Astrocyte of the spinal cord (primary cell): ENCODE results near the gene KRT77.

Source experiments
- DNase-seq: peaks from one replicate; pipeline ENCODE4 v3.0.0; 2011; ENCODE audit warnings: low read depth, low spot score
- H3K4me3 ChIP-seq: 2 replicates; pipeline ENCODE4 v1.5.1; 2011; ENCODE audit warnings: low read depth, mild to moderate bottlenecking, low read length, moderate library complexity
- CTCF ChIP-seq: IDR thresholded peaks from 2 replicates; pipeline ENCODE4 v1.5.1; 2012; ENCODE audit warnings: low read depth, mild to moderate bottlenecking, low read length, inconsistent platforms
- in situ Hi-C: cut with HindIII; loops from 2 replicates; pipeline ENCODE4 v1.10.0; 2017; ENCODE audit warnings: low sequenced_read_pairs

Gene KRT77

GRCh38 chr12:52686756-52687487, 16.4 kb downstream of the KRT77 start:
- in situ Hi-C loops = no loop called here
- H3K4me3 ChIP-seq = no peak overlapping the region
- no peak for DNase-seq
- TF ChIP-seq CTCF = no peak

DNA sequence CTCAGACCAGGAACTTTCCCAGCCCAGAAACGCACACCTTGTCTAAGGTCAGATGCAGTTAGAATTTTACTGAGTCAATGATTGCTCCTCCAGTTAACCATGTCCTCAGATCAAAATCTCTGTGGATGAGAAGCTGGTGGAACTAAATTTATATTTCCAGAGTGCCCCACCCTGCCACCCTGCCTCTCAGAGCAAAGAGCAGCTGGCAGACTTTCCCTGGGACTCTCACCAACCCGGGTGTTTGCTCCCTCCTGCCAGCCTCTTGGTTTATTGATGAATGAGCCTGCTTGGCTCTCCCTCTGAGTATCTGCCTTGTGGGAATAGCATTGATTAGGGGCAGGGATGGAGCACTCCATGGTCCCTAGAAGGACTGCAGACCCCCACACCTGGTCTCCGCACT, 17.3 kb downstream of the KRT77 start:
- H3K4me3 ChIP-seq = no peak overlapping the region
- no peak for TF ChIP-seq CTCF
- no peak for DNase-seq
- in situ Hi-C loops = no loop called here

DNA sequence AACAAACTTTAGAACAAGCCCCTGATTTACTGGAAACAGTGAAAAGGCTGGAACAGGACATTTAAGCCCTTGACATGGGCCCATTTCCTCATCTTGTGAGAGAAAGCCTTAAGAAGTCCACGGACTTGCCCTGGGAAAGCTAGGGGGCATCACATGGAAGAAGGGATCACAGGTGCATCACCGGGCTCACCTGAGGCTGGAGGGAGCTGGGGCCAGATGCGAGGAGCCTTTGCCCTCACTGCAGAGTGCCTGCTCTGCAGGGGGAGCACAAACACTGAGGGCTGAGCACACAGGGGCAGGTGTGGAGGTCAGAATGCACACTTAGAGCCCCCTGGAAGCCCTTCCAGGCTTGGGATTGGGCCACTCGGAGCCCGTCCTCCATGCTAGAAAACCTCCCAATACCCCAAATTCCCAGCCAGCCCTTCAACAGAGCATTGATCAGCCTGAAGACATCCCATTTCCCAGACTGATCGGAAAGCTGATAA, 17.9 kb downstream of the KRT77 start:
- TF ChIP-seq CTCF = no peak
- in situ Hi-C loops = no loop called here
- no peak overlapping the region for H3K4me3 ChIP-seq
- DNase-seq = no peak

DNA sequence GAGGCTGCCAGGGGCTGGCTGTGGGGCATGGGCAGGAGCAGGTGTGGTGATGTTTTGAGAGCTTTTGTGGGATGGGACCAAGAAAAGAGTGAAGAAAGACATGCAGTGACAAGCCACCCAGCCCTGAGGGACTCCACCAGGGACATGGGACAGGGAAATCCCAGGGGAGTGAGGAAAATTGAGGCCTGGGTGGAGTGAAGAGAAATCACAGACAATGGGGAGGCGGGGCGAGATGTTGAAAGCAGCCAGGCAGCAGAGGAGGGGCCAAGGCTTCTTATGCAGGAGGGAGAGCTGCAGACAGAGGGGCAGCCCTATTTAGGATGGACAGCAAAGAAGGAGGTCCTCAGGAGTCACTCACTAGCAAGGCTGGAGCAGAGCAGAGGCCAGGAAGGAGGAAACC, 18.9 kb downstream of the KRT77 start:
- H3K4me3 ChIP-seq = no peak overlapping the region
- DNase-seq = no peak
- in situ Hi-C loops = no loop called here
- TF ChIP-seq CTCF = no peak

- in situ Hi-C loops = no loop called here
- TF ChIP-seq CTCF = no peak
- DNase-seq = no peak
- no peak overlapping the region for H3K4me3 ChIP-seq
These were observed 19.6 kb downstream of the KRT77 start for GRCh38 chr12:52683575-52684300.

DNA sequence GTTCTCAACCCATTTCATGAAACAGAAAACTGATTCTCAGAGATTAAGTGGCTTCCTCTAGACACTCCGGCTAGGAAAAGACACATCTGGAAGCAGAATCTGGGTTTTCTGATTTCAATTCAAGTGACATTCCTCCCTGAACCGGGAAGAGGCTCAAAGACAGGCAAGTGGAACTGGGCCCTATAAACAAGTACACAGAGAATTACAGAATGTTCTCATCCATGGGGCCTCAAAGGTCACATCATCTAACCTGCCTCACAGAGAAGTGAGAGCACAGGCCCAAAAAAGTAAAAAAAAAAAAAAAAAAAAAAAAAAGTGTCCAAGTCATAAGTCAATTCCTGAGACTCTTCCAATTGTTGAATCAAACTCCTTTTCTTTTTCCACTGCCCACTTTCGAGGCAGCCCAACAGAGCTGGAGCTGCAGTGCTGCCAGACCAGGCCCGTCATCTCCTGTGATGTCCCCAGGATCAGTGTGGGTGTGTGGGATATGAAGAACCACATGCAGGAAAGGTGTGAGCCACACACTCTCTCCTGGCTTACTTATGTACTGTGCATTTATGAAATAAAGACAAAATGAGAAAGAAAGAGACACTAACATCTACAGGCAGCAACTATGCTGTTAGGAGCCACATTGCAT, 20.3 kb downstream of the KRT77 start:
- no peak for TF ChIP-seq CTCF
- no peak for DNase-seq
- in situ Hi-C loops = no loop called here
- H3K4me3 ChIP-seq = no peak overlapping the region
